HG03095 (cell line): Measurements from ENCODE around the gene WFDC8.

Experiments used
- ATAC-seq: cut with Tn5 transposase; IDR thresholded peaks from one replicate; pipeline ENCODE4 v1.9.1; 2021; ENCODE audit warnings: moderate library complexity; ENCODE audit not compliant: unreplicated experiment

The WFDC8 gene

DNA sequence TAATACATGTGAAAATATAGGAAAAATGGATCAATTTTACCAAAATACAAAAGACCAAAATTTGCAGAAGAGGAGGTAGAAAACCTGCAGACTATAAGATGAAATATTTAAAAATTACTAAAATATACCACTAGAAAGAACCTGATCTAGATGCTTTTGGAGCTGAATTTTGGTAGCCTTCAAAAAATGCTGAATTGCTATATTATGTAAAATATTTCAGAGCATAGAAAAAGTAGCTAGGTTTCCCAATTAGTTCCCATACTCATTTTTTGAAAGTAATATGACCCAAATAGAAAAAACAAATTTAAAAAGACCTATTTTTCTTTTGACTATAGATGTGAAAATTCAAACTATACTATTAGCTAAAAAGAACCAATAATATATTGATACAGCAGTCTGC, 28.3 kb downstream of the WFDC8 start:
- ATAC-seq: no peak

DNA sequence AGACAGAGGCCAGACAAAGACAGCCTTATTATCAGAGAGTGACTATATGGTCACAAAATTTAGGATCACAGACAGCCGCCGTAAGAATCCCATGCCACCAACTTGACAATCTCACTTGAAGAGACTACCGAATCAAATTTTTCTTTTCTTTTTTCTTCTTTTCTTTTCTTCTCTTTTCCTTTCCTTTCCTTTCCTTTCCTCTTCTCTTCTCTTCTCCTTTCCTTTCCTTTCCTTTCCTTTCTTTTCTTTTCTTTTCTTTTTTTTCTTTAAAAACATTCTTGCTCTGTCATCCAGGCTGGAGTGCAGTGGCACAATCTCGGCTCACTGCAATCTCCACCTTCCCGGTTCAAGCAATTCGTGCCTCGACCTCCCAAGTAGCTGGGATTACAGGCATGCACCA, 30.7 kb downstream of the WFDC8 start:
- no peak for ATAC-seq

DNA sequence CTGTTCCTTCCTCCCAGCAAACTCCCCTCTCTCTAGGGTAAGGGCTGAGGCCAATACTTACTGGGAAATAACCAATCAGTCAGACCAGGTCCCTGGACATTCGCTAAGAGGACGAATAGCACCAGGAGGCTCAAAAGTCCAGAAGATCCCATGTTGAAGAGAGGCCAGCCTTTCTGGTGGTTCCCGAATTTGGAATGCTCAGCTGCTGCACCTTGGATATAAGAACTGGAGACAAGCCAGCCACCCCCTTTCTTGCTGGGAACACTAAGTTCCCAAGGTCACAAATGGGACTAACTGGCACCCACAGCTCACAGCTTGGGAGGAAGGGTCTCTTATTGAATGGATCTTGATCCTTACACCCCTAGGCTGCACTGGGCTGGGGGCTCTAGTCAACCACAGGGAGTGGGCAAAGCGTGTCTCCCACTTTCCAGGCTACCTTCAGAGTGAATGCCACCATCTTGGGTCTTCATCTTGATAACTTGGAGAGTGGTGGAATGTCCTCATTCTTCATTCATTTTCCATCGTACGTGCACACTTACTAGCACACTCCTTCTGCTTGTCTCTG, 31.8 kb downstream of the WFDC8 start, which contains the start of gene EPPIN:
Gene EPPIN (minus strand): TSS at position 196 of the 565 bp plus-strand sequence. CDS start 44 bp downstream, at position 152.
- no peak for ATAC-seq

DNA sequence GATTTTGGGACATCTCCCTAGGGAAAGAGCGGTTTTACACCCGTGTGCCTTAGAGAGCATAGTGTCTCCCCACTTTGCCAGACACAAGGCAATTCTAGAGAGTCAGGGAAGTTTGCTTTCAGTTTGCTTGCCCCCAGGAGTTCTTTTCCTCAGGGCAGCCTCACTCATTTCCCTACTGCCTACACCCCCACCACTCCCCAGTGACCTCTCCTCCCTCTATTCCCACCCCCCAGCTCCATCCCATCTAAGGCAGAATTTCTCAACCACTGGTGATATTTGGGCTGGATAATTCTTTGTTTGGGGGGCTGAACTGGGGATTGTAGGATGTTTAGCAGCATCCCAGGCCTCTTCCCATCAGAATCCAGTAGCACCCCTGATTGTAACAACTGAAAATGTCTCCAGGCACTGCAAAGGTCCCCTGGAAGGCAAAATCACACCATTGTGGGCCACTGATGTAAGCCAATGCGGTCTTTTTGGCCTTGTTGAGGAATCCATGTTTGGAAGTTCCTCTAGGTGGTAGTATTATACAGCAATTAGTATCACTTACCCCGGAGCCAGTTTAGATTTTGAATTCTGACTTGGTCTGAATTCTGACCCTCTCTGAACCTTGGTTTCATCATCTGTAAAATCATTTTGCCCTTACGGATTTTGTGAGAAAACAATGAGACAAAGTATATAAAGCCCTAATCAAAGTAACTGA, 33.2 kb downstream of the WFDC8 start:
- ATAC-seq: no peak

DNA sequence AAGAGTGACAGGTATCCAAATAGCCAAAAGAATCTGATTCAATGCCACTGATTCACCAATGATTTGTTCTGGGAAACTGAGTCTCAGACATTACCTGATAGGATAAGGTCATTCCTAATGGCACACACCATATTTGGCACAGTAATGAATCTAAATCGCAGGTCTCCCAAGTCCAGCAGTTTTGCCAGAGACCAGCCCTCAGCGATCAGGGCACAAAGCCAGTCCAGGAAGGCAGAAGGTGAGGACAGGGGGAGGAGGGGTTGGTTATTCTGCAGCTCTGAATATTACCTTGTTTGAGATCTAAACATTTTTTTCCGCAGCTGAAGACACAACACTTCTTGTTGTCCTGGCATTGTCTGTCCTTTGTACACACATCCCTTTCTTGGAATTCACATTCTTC, 33.7 kb downstream of the WFDC8 start:
- no peak for ATAC-seq

DNA sequence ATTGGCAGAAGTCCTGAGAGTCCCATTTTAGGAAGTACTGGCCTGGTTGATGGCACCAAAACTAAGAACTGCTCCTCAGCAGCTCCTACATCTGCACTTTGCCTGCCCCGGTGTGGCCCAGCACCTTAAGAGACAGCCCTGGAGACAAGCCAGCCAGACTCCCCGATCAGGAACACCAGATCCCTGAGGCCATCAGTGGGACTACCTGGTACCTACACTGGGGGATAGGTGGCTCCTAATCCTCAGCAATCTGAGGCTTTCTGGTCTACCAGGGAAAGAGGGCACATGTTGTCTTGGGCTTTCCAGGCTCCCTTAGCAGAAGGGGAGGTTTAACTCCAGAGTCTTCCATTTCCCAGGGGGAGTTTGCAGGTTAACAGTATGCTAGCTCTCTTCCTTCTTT, 39.7 kb downstream of the WFDC8 start, which contains the start of gene WFDC6:
Gene WFDC6 (minus strand): TSS at position 101 of the 400 bp plus-strand sequence. CDS start 75 bp downstream, at position 26.
- ATAC-seq: no peak

DNA sequence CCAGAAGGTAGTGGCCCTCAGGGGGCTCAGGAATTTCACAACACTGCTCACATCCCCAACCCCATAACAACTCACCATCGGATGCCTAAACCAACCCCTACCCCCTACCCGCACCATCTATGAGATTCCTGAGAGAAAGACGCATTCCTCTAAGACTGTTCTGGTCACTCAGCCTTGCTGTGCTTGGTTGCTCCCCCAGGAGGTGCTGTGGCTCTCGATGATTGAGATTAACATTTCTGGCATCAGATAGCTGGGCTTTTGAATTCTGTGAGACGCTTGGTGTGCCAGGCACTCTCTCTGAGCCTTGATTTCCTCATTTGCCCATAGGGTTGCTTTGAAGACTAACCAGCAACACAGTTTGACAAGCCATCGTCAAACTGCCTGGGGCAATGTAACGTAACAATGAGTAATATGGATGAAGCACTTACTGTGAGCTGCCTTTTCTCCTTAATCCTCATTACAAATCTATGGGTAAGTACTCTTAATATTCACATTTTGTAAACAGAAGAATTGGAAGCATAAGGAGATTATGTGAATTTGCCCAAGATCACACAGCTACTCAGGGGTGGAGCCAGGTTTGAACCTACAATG, 40.8 kb downstream of the WFDC8 start:
- ATAC-seq: no peak

DNA sequence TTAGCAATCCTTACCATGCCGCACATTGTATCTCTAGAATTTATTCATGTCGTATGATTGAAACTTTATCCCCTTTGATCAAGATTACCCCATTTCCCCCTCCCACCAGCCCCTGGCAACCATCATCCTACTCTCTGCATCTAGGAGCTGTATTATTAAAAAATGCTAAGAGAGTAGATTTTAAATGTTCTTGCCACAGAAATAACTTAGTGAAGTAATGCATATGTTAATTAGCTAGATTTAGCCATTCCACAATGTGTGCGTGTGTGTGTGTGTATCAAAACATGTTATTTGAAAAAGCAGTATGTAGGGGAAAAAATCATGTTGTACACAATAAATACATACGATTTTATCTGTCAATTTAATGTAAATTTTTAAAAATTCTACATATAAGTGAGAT, 51.8 kb downstream of the WFDC8 start:
- no peak for ATAC-seq

DNA sequence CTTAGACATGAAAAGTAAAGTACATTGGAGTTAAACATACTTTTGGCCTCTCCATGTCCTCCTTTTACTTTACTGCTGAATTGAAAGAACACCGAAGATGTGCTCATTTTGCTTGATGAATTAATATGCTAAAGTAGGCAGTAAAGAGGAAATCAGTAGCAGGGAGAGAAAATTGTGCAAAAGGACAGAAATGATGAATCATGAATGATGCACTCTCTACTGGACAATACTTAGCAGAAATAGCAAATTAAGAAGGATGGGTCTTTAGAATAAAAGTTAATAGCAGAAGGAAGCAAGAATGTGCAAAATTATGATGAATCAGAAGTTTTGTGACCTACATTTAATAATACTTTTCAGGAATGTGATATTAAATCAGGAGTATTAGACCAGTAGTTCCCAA, 55.3 kb downstream of the WFDC8 start:
- no peak for ATAC-seq

DNA sequence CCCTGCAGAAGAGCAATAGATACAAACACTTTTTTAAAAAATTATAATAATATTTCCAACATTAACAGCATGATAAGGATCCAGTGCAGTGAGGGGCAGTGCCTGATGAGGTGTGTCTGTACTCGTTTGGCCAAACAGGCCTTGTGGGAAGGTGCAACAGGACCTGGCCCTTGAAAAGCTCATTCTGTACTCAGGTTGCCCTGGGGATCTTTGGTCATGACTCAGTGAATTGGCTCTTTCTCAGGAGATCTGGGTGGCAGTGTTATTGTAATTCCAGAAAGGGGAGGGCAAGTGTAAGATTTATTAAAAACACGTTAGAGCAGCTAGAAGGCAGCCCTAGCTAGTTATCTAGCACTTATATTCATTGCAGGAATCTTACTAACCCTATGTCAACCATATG, 60.8 kb downstream of the WFDC8 start:
- no peak for ATAC-seq

DNA sequence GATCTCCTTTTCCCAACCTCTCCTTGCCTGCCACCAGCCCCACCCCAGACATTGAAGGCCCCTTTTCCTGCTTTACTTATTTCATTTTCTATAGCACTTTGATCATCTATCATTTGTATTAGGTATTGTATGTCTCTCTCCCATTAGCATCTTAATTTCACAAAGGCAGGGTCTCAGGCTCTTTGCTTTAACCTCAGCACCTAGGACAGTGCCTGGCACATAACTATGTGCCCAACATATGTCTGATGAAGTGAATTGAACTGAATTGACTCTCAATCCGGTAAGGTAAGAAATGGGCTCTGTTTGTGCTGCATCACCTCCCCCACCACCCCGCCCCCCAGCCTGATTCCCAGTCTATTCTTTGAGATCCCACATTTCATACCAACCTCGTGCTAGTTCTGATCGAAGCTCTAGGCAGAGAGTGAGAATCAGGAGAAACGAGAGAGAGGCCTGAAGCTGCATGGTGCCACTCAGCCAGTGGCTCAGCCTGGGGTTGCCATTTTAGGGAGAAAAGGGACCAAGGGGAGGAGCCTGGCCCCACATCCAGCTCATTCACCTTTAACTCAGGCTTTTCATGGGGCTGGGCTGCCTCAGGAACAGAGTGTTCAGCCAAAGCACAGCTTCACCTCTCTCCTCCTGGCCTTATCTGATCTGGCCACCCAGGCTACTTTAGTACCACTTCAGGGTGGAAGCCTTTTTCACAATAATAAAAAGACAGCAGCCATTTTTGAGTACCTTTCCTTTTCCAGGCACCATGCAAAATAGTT, 63.8 kb downstream of the WFDC8 start, which contains the start of gene SPINT3:
Gene SPINT3 (minus strand): TSS at position 476 of the 767 bp plus-strand sequence. CDS start 14 bp downstream, at position 462.
- no peak for ATAC-seq

DNA sequence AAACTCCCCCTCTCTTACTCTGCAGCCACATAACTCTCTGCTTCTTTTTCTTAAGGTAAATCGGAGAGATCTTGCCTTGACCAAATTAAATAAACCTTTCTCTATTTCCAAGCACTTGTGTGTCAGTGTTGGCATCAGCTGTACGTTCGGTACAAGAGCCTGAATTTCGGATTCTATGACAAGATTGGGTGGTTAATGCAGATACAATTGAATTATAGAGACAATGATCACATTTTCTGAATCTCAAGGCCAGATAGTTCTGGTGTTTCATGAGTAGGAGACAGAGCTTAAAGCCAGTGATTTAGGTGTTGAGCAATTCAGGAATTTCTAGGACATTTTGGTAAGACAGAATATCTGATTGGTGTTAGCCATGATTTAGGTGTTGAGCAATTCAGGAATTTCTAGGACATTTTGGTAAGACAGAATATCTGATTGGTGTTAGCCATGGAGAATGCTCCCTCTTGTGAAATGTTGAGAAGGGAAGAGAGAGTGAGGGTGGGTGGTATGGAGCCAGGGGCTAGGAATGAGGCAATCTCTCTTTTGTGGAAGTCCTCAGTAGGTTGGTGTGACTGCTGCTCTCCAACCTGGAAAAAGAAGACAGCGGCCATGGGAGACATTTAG, 68.7 kb downstream of the WFDC8 start:
- no peak for ATAC-seq

DNA sequence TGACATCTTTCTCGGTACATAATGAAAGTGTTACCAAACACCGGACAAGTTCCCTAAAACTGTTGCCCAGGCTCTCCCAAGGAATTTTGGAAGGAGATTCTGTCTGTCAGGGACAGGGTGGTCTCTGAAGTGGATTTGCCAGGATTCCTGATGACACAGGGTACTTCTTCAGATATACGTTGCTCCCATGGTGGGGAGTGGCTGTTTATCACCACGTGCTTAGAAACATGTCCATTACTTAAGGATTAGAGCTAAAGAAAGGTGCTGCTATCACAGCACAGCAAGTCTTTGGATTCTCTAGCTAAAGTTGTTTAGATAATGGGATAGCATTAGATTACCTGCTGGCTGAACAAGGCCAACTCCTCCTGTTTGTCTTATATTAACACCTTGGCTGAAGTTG, 70.0 kb downstream of the WFDC8 start:
- no peak for ATAC-seq

DNA sequence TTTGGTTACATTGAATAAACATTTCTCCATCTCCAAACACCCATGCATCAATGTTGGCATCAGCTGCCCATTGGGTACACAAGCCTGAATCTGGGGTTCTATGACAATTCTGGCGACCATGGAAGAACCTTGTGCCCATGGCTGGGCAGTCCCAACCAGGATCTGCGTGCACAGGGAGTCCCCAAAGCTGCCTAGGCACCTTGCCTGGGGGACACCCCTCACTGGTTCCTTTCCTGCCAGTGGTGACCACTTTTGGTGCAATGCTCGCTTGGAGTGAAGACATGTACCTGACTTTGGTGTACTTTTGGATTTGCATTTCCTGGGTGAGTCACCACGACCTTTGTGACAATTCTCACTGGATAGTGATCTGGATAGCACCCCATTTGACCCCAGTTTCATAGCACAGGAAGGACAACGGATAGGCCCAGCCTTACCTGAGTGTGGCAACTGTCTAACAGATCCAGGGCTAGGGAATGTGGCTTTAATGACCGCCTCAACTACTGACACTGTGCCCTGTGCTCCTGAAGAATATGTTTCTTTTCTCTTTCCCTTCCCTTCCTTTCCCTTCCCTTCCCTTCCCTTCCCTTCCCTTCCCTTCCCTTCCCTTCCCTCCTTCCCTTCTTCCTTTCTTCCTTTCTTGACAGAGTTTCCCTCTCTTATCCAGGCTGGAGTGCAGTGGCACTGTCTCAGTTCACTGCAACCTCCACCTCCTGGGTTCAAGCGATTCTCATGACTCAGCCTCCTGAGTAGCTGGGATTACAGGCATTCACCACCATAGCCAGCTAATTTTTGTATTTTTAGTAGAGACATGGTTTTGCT, 70.8 kb downstream of the WFDC8 start:
- no peak for ATAC-seq

DNA sequence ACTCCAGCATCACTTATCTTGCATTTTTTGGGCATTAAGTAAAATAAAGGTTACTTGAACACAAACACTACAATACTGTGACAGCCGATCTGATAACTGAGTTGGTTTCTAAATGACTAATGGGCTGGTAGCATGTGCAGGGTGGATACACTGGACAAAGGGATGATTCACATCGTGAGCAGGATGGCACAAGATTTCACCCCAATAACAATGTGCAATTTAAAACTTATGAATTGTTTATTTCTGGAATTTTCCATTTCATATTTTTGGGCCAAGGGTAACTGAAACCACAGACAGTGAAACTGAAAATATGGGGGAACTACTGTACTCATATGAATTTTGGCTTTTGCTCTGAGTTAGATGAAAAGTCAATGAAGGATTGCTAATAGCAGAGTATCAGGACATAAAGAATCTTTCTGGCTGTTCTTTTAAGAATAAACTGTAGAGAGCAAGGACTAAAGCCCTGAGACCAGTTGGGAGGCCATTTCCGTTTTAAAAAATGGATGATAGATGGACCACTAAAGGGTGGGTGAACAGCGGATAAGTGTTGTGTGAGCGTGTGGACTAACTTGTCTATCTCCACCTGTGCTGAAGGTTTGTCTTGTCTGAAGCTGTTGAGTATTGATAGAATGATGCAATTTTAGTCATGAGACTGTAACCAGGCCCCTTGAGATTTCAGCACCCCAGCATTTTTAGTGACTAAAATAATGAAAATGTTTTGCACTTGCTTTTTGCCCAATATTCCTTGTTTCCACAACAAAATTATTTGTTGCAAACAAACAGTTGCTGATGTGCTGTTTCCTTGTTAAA, 71.9 kb downstream of the WFDC8 start:
- ATAC-seq: no peak

DNA sequence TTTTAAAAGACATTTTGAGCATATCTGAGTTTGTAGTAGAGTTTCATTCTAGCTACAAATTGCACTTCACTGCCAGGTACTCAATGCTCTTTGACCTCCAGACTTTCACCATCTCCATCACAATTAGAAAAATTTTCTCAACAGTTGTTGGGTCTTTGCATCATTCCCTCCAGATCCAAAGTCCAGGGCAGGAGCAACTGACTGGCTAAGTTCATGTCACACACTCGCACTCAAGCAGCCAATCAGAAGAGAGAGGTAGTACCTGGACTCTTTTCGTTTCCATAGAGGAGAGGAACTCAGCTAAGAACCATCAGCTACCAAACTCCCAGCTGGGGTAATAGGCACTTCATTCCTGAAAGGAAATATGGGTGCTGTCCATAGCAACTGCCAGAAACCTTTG, 72.7 kb downstream of the WFDC8 start:
- no peak for ATAC-seq

DNA sequence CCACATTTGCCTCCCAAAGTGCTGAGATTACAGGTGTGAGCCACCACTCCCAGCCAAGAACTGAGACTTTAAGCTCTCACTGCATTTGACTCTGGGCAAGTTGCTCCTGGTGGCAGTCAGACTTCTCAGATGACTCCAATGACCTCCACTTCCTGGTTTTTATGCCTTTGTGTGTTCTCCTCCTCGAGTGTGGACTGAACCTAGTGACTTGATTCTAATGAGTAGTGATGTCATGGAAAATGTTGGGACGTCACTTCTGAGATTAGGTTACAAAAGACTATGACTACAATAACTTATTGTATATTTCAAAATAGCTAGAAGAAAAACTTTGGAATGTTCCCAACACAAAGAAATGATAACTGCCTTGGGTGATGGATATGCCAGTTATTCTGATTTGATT, 75.7 kb downstream of the WFDC8 start:
- no peak for ATAC-seq

DNA sequence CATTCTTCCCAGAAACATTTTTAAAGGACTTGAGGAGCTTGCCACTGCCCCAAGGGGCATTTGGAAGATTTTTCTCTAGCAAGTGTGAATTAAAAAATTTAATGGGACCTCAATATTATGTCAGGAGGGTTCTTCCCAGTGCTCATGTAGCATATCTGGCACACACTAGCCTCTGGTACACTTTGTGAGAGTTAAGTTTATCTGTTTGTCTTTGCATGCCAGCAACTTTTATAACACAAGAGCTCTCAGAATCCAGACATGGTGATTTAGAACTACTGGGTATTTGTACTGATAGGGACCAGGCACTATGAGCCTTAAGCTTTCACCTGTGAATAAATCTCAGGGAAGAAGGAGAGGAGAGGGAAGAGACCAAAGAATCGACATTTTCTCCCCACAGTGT, 76.5 kb downstream of the WFDC8 start:
- ATAC-seq: no peak
